Measurements from ENCODE around the gene STT3A. TPM values are rescaled to one million over a fixed set of nuclear protein-coding genes. Genes with fewer than 3 reads are reported as not detected.
"Not testable (repeated sequence)": the region's sequence is repeated elsewhere in the genome, so short reads cannot be mapped to it uniquely, and the experiment has no call there.

Gene STT3A
- total and polyA plus RNA-seq, 2 donors (not counting 3 experiments of a cell fraction or from before 2014, with no cell fraction given), result 236 to 362 TPM

- ChIA-PET CTCF (no interaction called here), POLR2A (no interaction called here)
- Histone ChIP-seq H3K27ac (ENCODE audit: insufficient read depth, low read depth, low read length) (no peak overlapping the region), H3K9me3 (replicated peaks; ENCODE audit: control insufficient read depth, insufficient read depth, low read length) (no peaks in the 10 kb centered on the region), H3K27me3 (ENCODE audit: control insufficient read depth in 2 of 2, insufficient read depth in 2 of 2, low read length in 2 of 2) (no peaks in the 10 kb centered on the region), H2AFZ (ENCODE audit: low read depth, low read length) (no peak overlapping the region), H3K4me3 (replicated peaks in 1 of 3; ENCODE audit: insufficient read depth in 1 of 3, low read depth in 1 of 3, low read length in 3 of 3) (no peak overlapping the region), H3K4me2 (ENCODE audit: insufficient read depth, low read length) (no peak overlapping the region), H3K36me3 (ENCODE audit: control insufficient read depth in 2 of 2, extremely low read depth in 1 of 2, insufficient read depth in 2 of 2, low read length in 2 of 2) (peaks cover 9 to 15% of the 10 kb centered on the region in 2 experiments), H3K9me1 (replicated peaks; ENCODE audit: control insufficient read depth, extremely low read depth, insufficient read depth, low read length) (no peaks in the 10 kb centered on the region), H3K4me1 (ENCODE audit: control insufficient read depth, extremely low read depth, insufficient read depth, low read length) (peaks cover 10% of the 10 kb centered on the region), H3K9ac (replicated peaks; ENCODE audit: extremely low read depth, insufficient read depth, low read length) (no peak overlapping the region), H4K20me1 (replicated peaks; ENCODE audit: control insufficient read depth, extremely low read depth, insufficient read depth, low read length) (no peaks in the 10 kb centered on the region), H3K79me2 (ENCODE audit: control insufficient read depth, insufficient read depth, low read length) (peaks cover 24% of the 10 kb centered on the region)
- dilution Hi-C loops (cut with MboI; ENCODE audit: extremely low pct_ligation_motif_present, low sequenced_read_pairs), result no loop called here
- intact Hi-C loops (cut with micrococcal nuclease), result no loop called here
- DNase-seq (ENCODE audit: low read depth, low spot score), result no peak
- FAIRE-seq, result no peak
- TF ChIP-seq FOS (IDR thresholded peaks at IDR 0.05; ENCODE audit: borderline replicate concordance, insufficient read depth, low read length) (no peak), EZH2 (IDR thresholded peaks at IDR 0.05; ENCODE audit: borderline replicate concordance, low read depth, low read length, severe bottlenecking) (no peak), JUN (IDR thresholded peaks at IDR 0.05; ENCODE audit: borderline replicate concordance, insufficient read depth, insufficient read length, low read depth) (no peak), POLR2A (IDR thresholded peaks at IDR 0.05; ENCODE audit: low read depth, low read length) (no peak), POLR2AphosphoS5 (IDR thresholded peaks at IDR 0.05; ENCODE audit: insufficient read depth, low read depth, low read length) (no peak), MYC (IDR thresholded peaks at IDR 0.05; ENCODE audit: low read depth, low read length) (no peak)
- TF ChIP-seq, protein P1, sequence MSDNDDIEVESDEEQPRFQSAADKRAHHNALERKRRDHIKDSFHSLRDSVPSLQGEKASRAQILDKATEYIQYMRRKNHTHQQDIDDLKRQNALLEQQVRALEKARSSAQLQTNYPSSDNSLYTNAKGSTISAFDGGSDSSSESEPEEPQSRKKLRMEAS (IDR thresholded peaks at IDR 0.05; ENCODE audit: insufficient read depth, insufficient read length), result no peak
- BruUV-seq (replicated peaks), result no TSS peak
These were observed 19.7 kb upstream of the STT3A start for GRCh38 chr11:125572916-125573315.

- H3K36me3 ChIP-seq (ENCODE audit: control insufficient read depth in 2 of 2, extremely low read depth in 1 of 2, insufficient read depth in 2 of 2, low read length in 2 of 2), result peaks cover 24 to 37% of the 10 kb centered on the region in 2 experiments
- POLR2A ChIA-PET; H3K27me3 ChIP-seq (ENCODE audit: control insufficient read depth in 2 of 2, insufficient read depth in 2 of 2, low read length in 2 of 2); H4K20me1 ChIP-seq (replicated peaks; ENCODE audit: control insufficient read depth, extremely low read depth, insufficient read depth, low read length); H3K4me2 ChIP-seq (ENCODE audit: insufficient read depth, low read length); BruUV-seq (replicated peaks); intact Hi-C loops (cut with micrococcal nuclease); H3K9me3 ChIP-seq (replicated peaks; ENCODE audit: control insufficient read depth, insufficient read depth, low read length); dilution Hi-C loops (cut with MboI; ENCODE audit: extremely low pct_ligation_motif_present, low sequenced_read_pairs); H3K4me3 ChIP-seq (replicated peaks in 1 of 3; ENCODE audit: insufficient read depth in 1 of 3, low read depth in 1 of 3, low read length in 3 of 3); H3K27ac ChIP-seq (ENCODE audit: insufficient read depth, low read depth, low read length); CTCF ChIA-PET; H3K9ac ChIP-seq (replicated peaks; ENCODE audit: extremely low read depth, insufficient read depth, low read length); H3K9me1 ChIP-seq (replicated peaks; ENCODE audit: control insufficient read depth, extremely low read depth, insufficient read depth, low read length); H3K79me2 ChIP-seq (ENCODE audit: control insufficient read depth, insufficient read depth, low read length); H2AFZ ChIP-seq (ENCODE audit: low read depth, low read length); H3K4me1 ChIP-seq (ENCODE audit: control insufficient read depth, extremely low read depth, insufficient read depth, low read length); DNase-seq (ENCODE audit: low read depth, low spot score); FAIRE-seq: not testable (repeated sequence)
These were observed 15.5 kb upstream of the STT3A start for GRCh38 chr11:125577181-125577580.

All from endothelial cell of umbilical vein (primary cell).